Adrenal gland (tissue), 12 donors: ENCODE measurements around the gene PRR19. TPM values are rescaled to one million over a fixed set of nuclear protein-coding genes. Genes with fewer than 3 reads are reported as not detected.

Source experiments
- DNase-seq, 7 donors: peaks; one replicate each; pipeline ENCODE4 v3.0.0-alpha.2; 2019 to 2020
- H3K27ac ChIP-seq, 5 donors: fragments of 200-600 bp; sonication (generic) in 4 of 5; 1 replicate in 3 of 5; 2 replicates in 2 of 5; pipeline versions ENCODE4 v1.5.1 to v1.8.0; 2016 to 2020; ENCODE audit warnings: mild to moderate bottlenecking in 1 of 5
- H3K27me3 ChIP-seq: fragments of 200-600 bp; 2 replicates; pipeline ENCODE4 v1.8.0; 2021
- H3K36me3 ChIP-seq, 2 donors: fragments of 200-600 bp; replicated peaks in 1 of 2; 1 replicate in 1 of 2; 2 replicates in 1 of 2; pipeline versions ENCODE4 v1.5.1 to v1.8.0; 2018 to 2022
- H3K4me1 ChIP-seq, 2 donors: fragments of 200-600 bp; replicated peaks in 1 of 2; 1 replicate in 1 of 2; 2 replicates in 1 of 2; pipeline versions ENCODE4 v1.5.1 to v1.8.0; 2018 to 2021
- H3K4me3 ChIP-seq, 4 donors: fragments of 200-600 bp; sonication (generic) in 3 of 4; one replicate each; pipeline ENCODE4 v1.5.1; 2016 to 2018
- H3K9me3 ChIP-seq, 3 donors: fragments of 200-600 bp; sonication (generic) in 1 of 3; replicated peaks in 1 of 3; 1 replicate in 2 of 3; 2 replicates in 1 of 3; pipeline versions ENCODE4 v1.5.1 to v1.8.0; 2016 to 2021
- POLR2A ChIP-seq, 2 donors: fragments of 450-650 bp; IDR thresholded peaks; one replicate each; pipeline ENCODE4 v1.6.1; 2017; ENCODE audit warnings: antibody characterized with exemption in 2 of 2, mild to moderate bottlenecking in 2 of 2, moderate library complexity in 1 of 2
- WGBS, 4 donors: extraction: QIAGEN DNeasy Blood & Tissue Kit in 2 of 4; methylation state at CpG; one replicate each; pipeline versions ENCODE4 v1.1.5 to v1.1.7; 2013 to 2017; 5-methylcytosine and 5-hydroxymethylcytosine counted together
- intact Hi-C, 2 donors: fragments of 100-400 bp; cut with DNase I; formaldehyde crosslinking; loops; one replicate each; pipeline versions ENCODE4 v1.14.1 to v1.15.0; 2022 to 2023
- polyA plus RNA-seq, 3 donors: library from polyadenylated mRNA; stranded (reverse); fragments of 200-250 nt in 2 of 3; fragments of 350-450 nt in 1 of 3; fragmentation: Illumina TruSeq in 1 of 3; extraction: RNeasy Lipid Tissue Mini Kit (QIAGEN cat#74804) in 1 of 3; gene quantifications; one replicate each; pipeline ENCODE4 v1.2.3, GENCODE V29; 2013 to 2014
- total RNA-seq, 9 donors: library from RNA; depleted of rRNA in 4 of 9; stranded (reverse); fragments of >200 nt in 4 of 9; fragments of 120-200 nt in 1 of 9; fragmentation: NEBNext Ultra II Directional in 1 of 9; extraction: Animal tissue kit (Norgen Biotek cat#: 25700) in 1 of 9; gene quantifications; one replicate each; pipeline versions ENCODE4 v1.1.0 to v1.2.4, GENCODE V29; 2013 to 2023
- TF ChIP-seq, protein P1 (sequence below), 6 experiments: fragments of 450-650 bp in 4 of 6; fragments of 200-600 bp in 2 of 6; sonication (generic) in 1 of 6; IDR thresholded peaks; 1 replicate in 5 of 6; 2 replicates in 1 of 6; pipeline versions ENCODE4 v1.5.1 to v1.8.0; 2016 to 2021; ENCODE audit warnings: antibody characterized with exemption in 6 of 6, mild to moderate bottlenecking in 2 of 6, moderate library complexity in 1 of 6
- donor health status: healthy with polysubstance abuse.
- donor health status: Bipolar disorder and iron deficiency.
- donor health status: DM: yes; HTN: yes; CAD: no.
- donor health status: DM: no; HTN: no; CAD: no.
- donor health status: DM: no; HTN: no; CAD: no.
- donor health status: DM: yes; HTN: yes; CAD: no.

Gene PRR19
- total and polyA plus RNA-seq, 12 donors, result 0.51 to 2.5 (median 1.5) TPM

- DNase-seq, result peak in 6 of 7 donors; percentile 66 to 80 (median 70)
- H3K4me1 ChIP-seq, result peaks cover 65 to 68% of the 10 kb centered on the region in 2 donors
Measured at GRCh38 chr19:42281146-42281826, 20.6 kb upstream of the PRR19 start.

GRCh38 chr19:42281827-42282762 is 19.8 kb upstream of the PRR19 start:
- H3K27me3 ChIP-seq, result no peaks in the 10 kb centered on the region
- H3K4me1 ChIP-seq, result peaks cover 71 to 76% of the 10 kb centered on the region in 2 donors
- peak overlapping the region; percentile 81 to 100 (median 87) for H3K27ac ChIP-seq
- peak in 6 of 7 donors; percentile 67 to 82 (median 74) for DNase-seq
- 20 to 26% (median 24%) methylated on average over 5 to 7 of the region's 7 CpGs for WGBS, 4 donors
- H3K9me3 ChIP-seq, result no peaks in the 10 kb centered on the region
- intact Hi-C loops, result no loop called here
- H3K36me3 ChIP-seq, result peaks cover 0 to 3% of the 10 kb centered on the region in 2 donors
- H3K4me3 ChIP-seq, result peak overlapping the region in 1 of 4 donors; percentile 75
- TF ChIP-seq POLR2A (IDR thresholded peaks at IDR 0.05), result no peak
- TF ChIP-seq, protein P1, sequence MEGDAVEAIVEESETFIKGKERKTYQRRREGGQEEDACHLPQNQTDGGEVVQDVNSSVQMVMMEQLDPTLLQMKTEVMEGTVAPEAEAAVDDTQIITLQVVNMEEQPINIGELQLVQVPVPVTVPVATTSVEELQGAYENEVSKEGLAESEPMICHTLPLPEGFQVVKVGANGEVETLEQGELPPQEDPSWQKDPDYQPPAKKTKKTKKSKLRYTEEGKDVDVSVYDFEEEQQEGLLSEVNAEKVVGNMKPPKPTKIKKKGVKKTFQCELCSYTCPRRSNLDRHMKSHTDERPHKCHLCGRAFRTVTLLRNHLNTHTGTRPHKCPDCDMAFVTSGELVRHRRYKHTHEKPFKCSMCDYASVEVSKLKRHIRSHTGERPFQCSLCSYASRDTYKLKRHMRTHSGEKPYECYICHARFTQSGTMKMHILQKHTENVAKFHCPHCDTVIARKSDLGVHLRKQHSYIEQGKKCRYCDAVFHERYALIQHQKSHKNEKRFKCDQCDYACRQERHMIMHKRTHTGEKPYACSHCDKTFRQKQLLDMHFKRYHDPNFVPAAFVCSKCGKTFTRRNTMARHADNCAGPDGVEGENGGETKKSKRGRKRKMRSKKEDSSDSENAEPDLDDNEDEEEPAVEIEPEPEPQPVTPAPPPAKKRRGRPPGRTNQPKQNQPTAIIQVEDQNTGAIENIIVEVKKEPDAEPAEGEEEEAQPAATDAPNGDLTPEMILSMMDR (IDR thresholded peaks at IDR 0.05), result no peak

More at GRCh38 chr19:42281146-42281826, 20.6 kb upstream of the PRR19 start:
- Histone ChIP-seq H3K4me3 (peak overlapping the region in 2 of 4 donors; percentile 70 to 75), H3K9me3 (no peaks in the 10 kb centered on the region), H3K36me3 (no peaks in the 10 kb centered on the region), H3K27ac (peak overlapping the region; percentile 81 to 100 (median 87)), H3K27me3 (no peaks in the 10 kb centered on the region)
- intact Hi-C loops, result no loop called here
- TF ChIP-seq, protein P1 (IDR thresholded peaks at IDR 0.05), result peak in 1 of 6 experiments; percentile 21
- TF ChIP-seq POLR2A (IDR thresholded peaks at IDR 0.05), result no peak
- WGBS, 4 donors, result 0 to 5% (median 5%) methylated on average over 8 to 25 of the region's 25 CpGs; no CpG with 5 or more reads in 1 of the 4 donors

GRCh38 chr19:42282819-42283187 is 19.1 kb upstream of the PRR19 start:
- Histone ChIP-seq H3K4me3 (peak overlapping the region in 1 of 4 donors; percentile 89), H3K36me3 (peaks cover 0 to 10% of the 10 kb centered on the region in 2 donors), H3K4me1 (peaks cover 66 to 70% of the 10 kb centered on the region in 2 donors), H3K27me3 (no peaks in the 10 kb centered on the region), H3K27ac (peak overlapping the region; percentile 49 to 100 (median 87)), H3K9me3 (no peaks in the 10 kb centered on the region)
- 29 to 56% (median 49%) methylated on average over 3 to 4 of the region's 4 CpGs for WGBS, 4 donors
- no peak for DNase-seq
- intact Hi-C loops, result no loop called here
- TF ChIP-seq, protein P1 (IDR thresholded peaks at IDR 0.05), result no peak
- TF ChIP-seq POLR2A (IDR thresholded peaks at IDR 0.05), result no peak
